Astrocyte (in vitro differentiated cells and primary cell): ENCODE data around the gene TSR2.

Source experiments
- CTCF ChIP-seq: IDR thresholded peaks from 2 replicates; pipeline ENCODE4 v1.5.1; 2011; ENCODE audit warnings: low read depth, mild to moderate bottlenecking, inconsistent platforms, low read length, moderate library complexity; ENCODE audit not compliant: insufficient read depth
- EZH2 ChIP-seq: IDR thresholded peaks from 2 replicates; pipeline ENCODE4 v1.6.1; 2012; ENCODE audit warnings: mild to moderate bottlenecking, low read length, inconsistent platforms; ENCODE audit not compliant: insufficient read depth

- TF ChIP-seq CTCF = no peak
- TF ChIP-seq EZH2 = no peak
These were observed 32.9 kb upstream of the TSR2 start for GRCh38 chrX:54407266-54407665.
